ENCODE measurements around the gene TP53I3. TPM values are rescaled to one million over a fixed set of nuclear protein-coding genes. Genes with fewer than 3 reads are reported as not detected.
"Not testable (repeated sequence)": the region's sequence is repeated elsewhere in the genome, so short reads cannot be mapped to it uniquely, and the experiment has no call there.

The TP53I3 gene
- total RNA-seq, 1 donor from 2014 or later: 54.6 TPM

GRCh38 chr2:24054366-24055010 is 30.1 kb downstream of the TP53I3 start:
- DNase-seq (ENCODE audit: low read depth): no peak

DNA sequence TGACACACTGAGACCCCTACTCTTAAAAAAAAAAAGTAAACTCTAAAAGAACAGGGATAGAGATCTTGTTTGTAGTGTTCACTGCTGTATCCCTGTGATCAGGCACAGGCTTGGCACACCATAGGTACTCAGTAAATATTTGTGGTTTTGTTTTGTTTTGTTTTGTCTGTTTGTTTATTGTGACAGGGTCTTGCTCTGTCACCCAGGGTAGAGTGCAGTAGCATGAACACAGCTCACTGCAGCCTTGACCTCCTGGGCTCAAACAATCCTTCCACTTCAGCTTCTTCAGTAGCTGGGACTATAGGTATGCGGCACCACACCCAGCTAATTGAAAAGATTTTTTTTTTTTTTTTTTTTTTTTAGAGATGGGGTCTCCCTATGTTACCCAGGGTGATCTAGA is 31.7 kb downstream of the TP53I3 start:
- DNase-seq (ENCODE audit: low read depth): no peak

DNA sequence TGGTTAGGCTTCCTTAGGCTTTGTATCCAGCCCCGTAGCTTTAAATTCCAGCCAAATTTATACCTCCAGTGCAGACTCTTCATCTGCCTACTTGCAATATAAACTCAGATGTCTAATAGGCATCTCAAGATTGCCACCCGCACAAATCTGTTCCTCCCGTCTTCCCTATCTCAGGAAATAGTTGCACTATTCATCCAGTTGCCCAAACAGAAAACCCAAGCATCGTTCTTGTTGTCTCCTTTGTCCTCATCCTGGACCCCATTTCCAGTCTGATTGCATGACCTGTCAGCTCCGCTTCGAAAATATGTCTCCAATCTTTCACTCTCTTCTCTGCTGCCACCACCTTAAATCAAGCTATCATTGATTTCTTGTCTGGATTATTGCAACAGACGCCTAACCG is 32.8 kb downstream of the TP53I3 start:
- DNase-seq (ENCODE audit: low read depth): no peak

DNA sequence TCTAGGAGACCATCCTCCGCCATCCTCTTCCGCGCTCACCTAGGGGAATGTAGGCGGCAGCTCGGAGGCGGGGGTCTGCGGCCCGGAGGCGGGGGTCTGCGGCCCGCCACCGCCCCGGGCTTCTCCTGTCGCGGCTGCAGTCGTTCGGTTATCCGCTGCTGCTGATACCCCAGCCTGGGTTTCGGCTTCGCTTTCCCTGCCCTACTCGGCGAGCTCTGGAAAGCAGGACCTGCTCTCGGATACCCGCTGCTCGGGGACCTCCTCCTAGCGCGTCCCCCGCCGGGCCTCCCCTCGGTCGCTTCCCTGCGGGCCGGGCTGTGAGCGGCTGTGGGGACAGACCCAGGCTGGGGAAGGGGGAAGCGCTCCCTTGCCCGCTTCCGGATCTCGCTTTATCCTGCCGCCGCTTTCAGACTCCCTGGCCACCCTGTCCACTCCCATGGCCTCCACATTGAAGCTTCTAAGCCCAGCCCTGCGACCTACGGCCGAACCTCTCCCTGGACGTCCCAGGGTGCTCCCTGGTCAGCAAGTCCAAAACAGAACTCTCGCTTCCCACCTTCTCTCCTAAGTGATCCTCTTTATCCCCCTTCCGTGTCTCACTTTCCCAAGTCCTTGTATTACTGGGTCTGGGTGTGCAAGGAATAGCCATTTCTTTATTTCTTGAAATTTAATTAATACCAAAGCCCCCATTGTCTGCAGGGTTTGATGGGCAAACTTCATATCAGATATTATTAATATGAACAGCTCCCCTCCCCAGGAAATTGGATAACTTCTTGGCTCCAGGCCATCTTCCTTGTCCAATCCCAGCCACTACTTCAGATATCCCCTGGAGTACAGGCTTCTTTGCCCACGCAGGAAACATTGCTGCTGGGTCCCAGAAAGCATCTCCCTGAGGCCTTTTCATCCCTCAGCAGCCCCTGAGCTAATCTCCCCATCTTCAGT is 34.3 kb downstream of the TP53I3 start:
- DNase-seq (ENCODE audit: low read depth): no peak

- peak; percentile 31 for DNase-seq (ENCODE audit: low read depth)
Measured at GRCh38 chr2:24049485-24050021, 35.1 kb downstream of the TP53I3 start, which contains the start of gene FKBP1B. TSS of gene FKBP1B (plus strand) at chr2:24049741. CDS start at chr2:24049850, 109 bp downstream.

- DNase-seq (ENCODE audit: low read depth): no peak
Measured at GRCh38 chr2:24048769-24049484, 35.7 kb downstream of the TP53I3 start.

DNA sequence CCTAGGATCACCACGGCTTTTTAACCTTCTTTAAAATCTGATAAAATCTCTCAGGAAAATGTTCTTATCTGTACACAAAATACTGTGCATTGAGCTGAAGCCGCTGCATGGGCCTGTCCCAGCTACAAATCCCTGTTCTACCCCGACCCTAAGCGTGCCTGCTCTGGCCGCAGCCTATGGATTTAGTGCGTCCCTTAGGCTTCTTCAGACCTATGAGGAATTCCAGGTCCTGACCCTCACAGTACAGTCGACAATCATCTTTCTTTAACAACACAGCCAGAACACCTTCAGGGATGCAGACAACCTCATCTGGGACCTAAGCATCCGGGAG is 37.0 kb downstream of the TP53I3 start:
- no peak for DNase-seq (ENCODE audit: low read depth)

- DNase-seq (ENCODE audit: low read depth): peak; percentile 98
Measured at GRCh38 chr2:24046930-24047702, 37.5 kb downstream of the TP53I3 start, which contains the start of gene WDCP. TSS of gene WDCP (minus strand) at chr2:24047391. CDS start at chr2:24039494, 7,897 bp downstream.

- DNase-seq (ENCODE audit: low read depth): no peak
Measured at GRCh38 chr2:24046599-24046929, 38.1 kb downstream of the TP53I3 start.

DNA sequence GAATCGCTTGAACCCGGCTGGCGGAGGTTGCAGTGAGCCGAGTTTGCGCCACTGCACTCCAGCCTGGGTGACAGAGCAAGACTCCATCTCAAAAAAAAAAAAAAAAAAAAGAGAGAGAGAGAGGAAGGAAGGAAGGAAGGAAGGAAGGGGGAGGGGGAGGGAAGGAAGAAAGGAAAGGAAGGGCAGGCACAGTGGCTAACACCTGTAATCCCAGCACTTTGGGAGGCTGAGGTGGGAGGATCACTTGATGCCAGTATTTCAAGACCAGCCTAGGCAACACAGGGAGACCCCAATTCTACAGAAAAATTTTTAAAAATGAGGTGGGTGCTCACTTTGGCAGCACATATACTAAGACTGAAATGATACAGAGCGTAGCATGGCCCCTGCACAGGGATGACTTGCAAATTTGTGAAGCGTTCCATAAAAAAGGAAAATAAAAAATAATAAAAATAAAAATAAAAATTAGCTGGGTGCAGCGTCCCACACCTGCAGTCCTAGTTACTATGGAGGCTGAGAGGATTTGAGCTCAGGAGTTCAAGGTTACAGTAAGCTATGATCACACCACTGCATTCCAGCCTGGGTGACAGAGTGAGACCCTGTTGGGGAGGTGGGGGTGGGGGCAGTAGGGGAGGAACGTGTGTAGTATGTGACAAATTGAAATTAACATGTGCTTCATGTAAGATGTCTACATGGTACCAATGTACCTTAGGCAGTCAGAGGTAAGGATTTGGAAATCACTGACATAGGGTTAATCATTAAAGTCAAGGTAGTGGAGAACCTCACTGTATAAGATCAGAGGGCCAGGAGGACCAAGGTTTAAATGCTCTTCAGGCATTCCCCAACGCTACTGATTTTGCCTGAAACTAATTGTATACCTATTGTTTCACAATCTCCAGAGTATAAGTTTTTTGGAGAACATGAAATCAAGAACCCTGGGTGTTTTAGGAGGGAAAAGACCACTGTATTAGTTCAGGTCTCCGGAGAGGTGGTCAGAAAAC is 38.8 kb downstream of the TP53I3 start:
- peak; percentile 34 for DNase-seq (ENCODE audit: low read depth)

DNA sequence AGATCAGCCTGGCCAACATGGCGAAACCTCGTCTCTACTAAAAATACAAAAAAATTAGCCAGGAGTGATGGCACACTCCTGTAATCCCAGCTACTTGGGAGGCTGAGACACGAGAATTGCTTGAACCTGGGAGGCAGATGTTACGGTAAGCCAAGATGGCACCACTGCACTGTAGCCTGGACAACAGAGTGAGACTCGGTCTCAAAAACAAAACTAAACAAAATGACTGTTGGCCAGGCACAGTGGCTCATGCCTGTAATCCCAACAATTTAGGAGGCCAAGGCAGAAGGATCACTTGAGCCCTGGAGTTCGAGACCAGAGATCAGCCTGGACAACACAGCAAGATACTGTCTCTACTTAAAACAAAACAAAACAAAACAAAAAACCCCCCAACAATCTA is 41.5 kb downstream of the TP53I3 start:
- DNase-seq (ENCODE audit: low read depth): not testable (repeated sequence)

- DNase-seq (ENCODE audit: low read depth): no peak
Measured at GRCh38 chr2:24040511-24040910, 44.1 kb downstream of the TP53I3 start.

DNA sequence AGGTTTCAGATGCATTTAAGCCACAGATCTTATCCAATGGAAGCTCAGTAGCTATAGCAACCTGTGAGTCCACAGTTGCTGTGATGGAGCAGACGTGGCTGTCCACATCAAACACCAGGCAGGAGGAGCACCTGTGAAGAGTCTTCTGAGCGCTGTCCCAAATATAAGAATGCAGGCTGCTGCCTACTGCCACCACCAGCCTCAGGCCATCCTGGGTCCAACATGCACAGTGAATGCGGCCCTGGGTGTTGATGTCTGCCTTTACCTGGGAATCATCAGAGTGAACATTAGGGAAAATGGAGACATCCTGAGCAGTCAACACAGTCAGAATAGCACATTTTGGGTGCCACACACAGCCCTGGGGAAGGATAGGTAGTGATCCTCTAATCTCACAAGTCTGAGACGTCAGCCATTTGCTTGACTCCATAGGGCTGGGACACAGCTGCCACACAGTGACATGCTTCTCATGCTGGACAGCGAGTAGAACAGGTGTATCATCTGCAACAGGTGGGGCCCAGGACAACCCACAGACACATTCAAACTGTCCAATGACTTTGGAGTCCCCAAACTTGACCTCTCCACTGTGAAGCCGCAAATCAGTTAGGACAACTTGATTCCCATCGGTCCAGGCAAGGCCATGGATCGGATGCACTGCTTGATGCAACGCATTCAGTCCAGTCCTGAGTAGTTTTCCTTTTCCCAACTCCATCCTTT is 45.7 kb downstream of the TP53I3 start:
- DNase-seq (ENCODE audit: low read depth): no peak

Other genes starting within 250 kb of the TP53I3 start
- 6.4 and 16.8 TPM in 2 replicates for gene ATAD2B, start 157.7 kb downstream of the TP53I3 start, total RNA-seq
- gene UBXN2A, start 144.4 kb downstream of the TP53I3 start, total RNA-seq: 14.1 and 20.7 TPM in 2 replicates
- 0.05 and 0.35 TPM in 2 replicates for gene MFSD2B, start 74.7 kb downstream of the TP53I3 start, total RNA-seq
- gene WDCP, start 37.4 kb downstream of the TP53I3 start, total RNA-seq: 8.7 and 14.3 TPM in 2 replicates
- 21.3 and 28.5 TPM in 2 replicates for gene FKBP1B, start 35.1 kb downstream of the TP53I3 start, total RNA-seq
- gene SF3B6, start 8.5 kb downstream of the TP53I3 start, total RNA-seq: 133 and 207 TPM in 2 replicates
- 0.40 TPM in 1 of 2 replicates, not detected in the other for gene PFN4, start 38.5 kb upstream of the TP53I3 start, total RNA-seq
- 11.8 and 13.4 TPM in 2 replicates for gene FAM228B, start 38.6 kb upstream of the TP53I3 start, total RNA-seq
- gene FAM228A, start 90.2 kb upstream of the TP53I3 start, total RNA-seq: 0.05 and 0.35 TPM in 2 replicates